GM23338 (cell line): ENCODE results near the gene TTLL6. TPM values are rescaled to one million over a fixed set of nuclear protein-coding genes. Genes with fewer than 3 reads are reported as not detected.
"Not testable (repeated sequence)": the region's sequence is repeated elsewhere in the genome, so short reads cannot be mapped to it uniquely, and the experiment has no call there.

Source experiments
- ATAC-seq: fragments of 200-7000 bp; cut with Tn5 transposase; 3 replicates; pipeline ENCODE4 v1.9.1; 2020
- DNase-seq: peaks from one replicate; pipeline ENCODE4 v3.0.0-alpha.2; 2015; ENCODE audit warnings: low spot score
- H2AFZ ChIP-seq: fragments of 200-600 bp; sonication (generic); 2 replicates; pipeline ENCODE4 v1.8.0; 2016; ENCODE audit warnings: antibody characterized with exemption, mild to moderate bottlenecking, moderate library complexity
- H3F3A ChIP-seq: fragments of 200-600 bp; sonication (generic); replicated peaks from 2 replicates; pipeline ENCODE4 v1.8.0; 2017; ENCODE audit warnings: antibody characterized with exemption, mixed run types, low read depth
- H3K27ac ChIP-seq: fragments of 200-600 bp; sonication (generic); 2 replicates; pipeline ENCODE4 v1.6.1; 2016; ENCODE audit warnings: low read depth
- H3K27me3 ChIP-seq: fragments of 200-600 bp; sonication (generic); 2 replicates; pipeline ENCODE4 v1.8.0; 2016; ENCODE audit warnings: mild to moderate bottlenecking, mixed run types, moderate library complexity; ENCODE audit not compliant: insufficient read depth
- H3K36me3 ChIP-seq: fragments of 200-600 bp; sonication (generic); 2 replicates; pipeline ENCODE4 v1.8.0; 2016; ENCODE audit warnings: mild to moderate bottlenecking; ENCODE audit not compliant: insufficient read depth
- H3K4me1 ChIP-seq: fragments of 200-600 bp; sonication (generic); 2 replicates; pipeline ENCODE4 v1.8.0; 2016; ENCODE audit warnings: mild to moderate bottlenecking, moderate library complexity; ENCODE audit not compliant: insufficient read depth
- H3K4me2 ChIP-seq: fragments of 200-600 bp; sonication (generic); 2 replicates; pipeline ENCODE4 v1.7.1; 2017; ENCODE audit warnings: mixed run types
- H3K4me3 ChIP-seq: fragments of 200-600 bp; sonication (generic); 2 replicates; pipeline ENCODE4 v1.6.1; 2016; ENCODE audit warnings: mixed run types
- H3K79me2 ChIP-seq: fragments of 200-600 bp; sonication (generic); replicated peaks from 2 replicates; pipeline ENCODE4 v1.8.0; 2017; ENCODE audit warnings: mild to moderate bottlenecking; ENCODE audit not compliant: insufficient read depth
- H3K9me2 ChIP-seq: fragments of 200-600 bp; sonication (generic); 2 replicates; pipeline ENCODE4 v1.8.0; 2017; ENCODE audit not compliant: insufficient read depth
- H4K20me1 ChIP-seq: fragments of 200-600 bp; sonication (generic); replicated peaks from 2 replicates; pipeline ENCODE4 v1.8.0; 2017; ENCODE audit warnings: mild to moderate bottlenecking; ENCODE audit not compliant: insufficient read depth
- H3K27ac Mint-ChIP-seq: 2 replicates; pipeline ENCODE4 v1.8.0; 2020; ENCODE audit warnings: inconsistent platforms, mild to moderate bottlenecking, moderate library complexity, mixed read lengths
- H3K27me3 Mint-ChIP-seq: 3 replicates; pipeline ENCODE4 v1.8.0; 2022; ENCODE audit warnings: low read depth, mild to moderate bottlenecking, moderate library complexity, mixed read lengths, inconsistent platforms; ENCODE audit not compliant: insufficient read depth, poor library complexity
- H3K36me3 Mint-ChIP-seq: 3 replicates; pipeline ENCODE4 v1.8.0; 2021; ENCODE audit warnings: low read depth, mild to moderate bottlenecking, inconsistent platforms, moderate library complexity, mixed read lengths
- H3K4me1 Mint-ChIP-seq: 3 replicates; pipeline ENCODE4 v1.8.0; 2020; ENCODE audit warnings: mild to moderate bottlenecking, inconsistent platforms, mixed read lengths
- H3K4me3 Mint-ChIP-seq: 3 replicates; pipeline ENCODE4 v1.8.0; 2021; ENCODE audit warnings: moderate library complexity, mild to moderate bottlenecking, inconsistent platforms, mixed read lengths
- H3K9me3 Mint-ChIP-seq: 3 replicates; pipeline ENCODE4 v1.8.0; 2020; ENCODE audit warnings: moderate library complexity, mild to moderate bottlenecking, inconsistent platforms, mixed read lengths
- CREB1 ChIP-seq: fragments of 250-450 bp; sonication (Bioruptor Pico); IDR thresholded peaks from 2 replicates; pipeline ENCODE4 v1.5.0; 2020; ENCODE audit warnings: low read depth, mild to moderate bottlenecking, moderate library complexity
- CTCF ChIP-seq, 2 experiments: fragments of 200-600 bp in 1 of 2; sonication (generic) in 1 of 2; conservative IDR thresholded peaks; 2 replicates each; pipeline versions ENCODE4 v1.5.1 to v1.6.1; 2016 to 2017; ENCODE audit warnings: antibody characterized with exemption in 2 of 2, low read depth in 2 of 2, mild to moderate bottlenecking in 2 of 2, moderate library complexity in 1 of 2
- ETS1 ChIP-seq: IDR thresholded peaks from 2 replicates; pipeline ENCODE4 v1.6.1; 2016; ENCODE audit warnings: antibody characterized with exemption
- EZH2 ChIP-seq: fragments of 200-600 bp; sonication (generic); IDR thresholded peaks from one replicate; pipeline ENCODE4 v1.8.0; 2017; ENCODE audit warnings: antibody characterized with exemption, mild to moderate bottlenecking, low read depth; ENCODE audit not compliant: unreplicated experiment
- EZH2phosphoT487 ChIP-seq: fragments of 200-600 bp; sonication (generic); IDR thresholded peaks from one replicate; pipeline ENCODE4 v1.8.1; 2018; ENCODE audit warnings: antibody characterized with exemption; ENCODE audit not compliant: unreplicated experiment
- JUNB ChIP-seq: IDR thresholded peaks from one replicate; pipeline ENCODE4 v1.6.1; 2016; ENCODE audit warnings: antibody characterized with exemption; ENCODE audit not compliant: unreplicated experiment
- NANOG ChIP-seq: IDR thresholded peaks from 2 replicates; pipeline ENCODE4 v1.6.1; 2016; ENCODE audit warnings: antibody characterized with exemption, borderline replicate concordance
- POLR2AphosphoS5 ChIP-seq: IDR thresholded peaks from 2 replicates; pipeline ENCODE4 v1.6.1; 2016; ENCODE audit warnings: antibody characterized with exemption, low read depth
- STAT1 ChIP-seq: IDR thresholded peaks from one replicate; pipeline ENCODE4 v1.6.1; 2016; ENCODE audit warnings: antibody characterized with exemption; ENCODE audit not compliant: unreplicated experiment
- ZNF331 ChIP-seq: fragments of 250-450 bp; sonication (Bioruptor Pico); IDR thresholded peaks from 2 replicates; pipeline ENCODE4 v1.5.0; 2020; ENCODE audit warnings: low read depth, mild to moderate bottlenecking, moderate library complexity
- polyA plus RNA-seq: library from polyadenylated mRNA; unstranded; fragments of >200 nt; fragmentation: Nextera tagmentation; extraction: Ambion mirVana; gene quantifications from 2 replicates; pipeline ENCODE4 v1.2.1, GENCODE V29; 2016
- total RNA-seq: library from RNA; depleted of rRNA; stranded (reverse); fragments of >200 nt; shearing (Covaris generic); gene quantifications from 2 replicates; pipeline ENCODE4 v1.2.3, GENCODE V29; 2014
- TF ChIP-seq, protein P1 (sequence below): fragments of 250-450 bp; sonication (Bioruptor Pico); IDR thresholded peaks from 2 replicates; pipeline ENCODE4 v1.5.0; 2020; ENCODE audit warnings: mild to moderate bottlenecking, moderate library complexity

The TTLL6 gene
- total and polyA plus RNA-seq, 2 experiments from 2014 or later: 1.9 to 4.7 TPM

DNA sequence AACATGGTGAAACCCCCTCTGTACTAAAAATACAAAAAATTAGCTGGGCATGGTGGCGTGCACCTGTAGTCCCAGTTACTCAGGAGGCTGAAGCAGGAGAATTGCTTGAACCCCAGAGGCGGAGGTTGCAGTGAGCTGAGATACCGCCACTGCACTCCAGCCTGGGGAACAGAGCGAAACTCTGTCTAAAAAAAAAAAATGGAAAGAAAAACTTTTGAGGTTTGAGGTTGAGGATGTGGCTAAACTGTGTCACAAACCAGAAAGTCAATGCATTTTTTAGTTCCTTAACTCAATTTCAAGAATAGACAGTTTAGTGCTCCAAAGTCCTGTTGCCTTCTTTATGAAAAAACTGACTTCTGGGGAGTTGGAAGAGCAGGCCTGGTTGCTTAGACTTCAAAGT is 20.4 kb upstream of the TTLL6 start:
- not testable (repeated sequence) for H3K4me1 ChIP-seq, H4K20me1 ChIP-seq, H3K9me3 Mint-ChIP-seq, H3K79me2 ChIP-seq, H3F3A ChIP-seq, H3K36me3 ChIP-seq, H3K27me3 Mint-ChIP-seq, H3K36me3 Mint-ChIP-seq, H3K9me2 ChIP-seq, H3K4me2 ChIP-seq, H3K4me3 ChIP-seq, ATAC-seq, DNase-seq, H3K27ac ChIP-seq, H3K4me3 Mint-ChIP-seq, H3K27ac Mint-ChIP-seq, H2AFZ ChIP-seq, H3K4me1 Mint-ChIP-seq, H3K27me3 ChIP-seq

DNA sequence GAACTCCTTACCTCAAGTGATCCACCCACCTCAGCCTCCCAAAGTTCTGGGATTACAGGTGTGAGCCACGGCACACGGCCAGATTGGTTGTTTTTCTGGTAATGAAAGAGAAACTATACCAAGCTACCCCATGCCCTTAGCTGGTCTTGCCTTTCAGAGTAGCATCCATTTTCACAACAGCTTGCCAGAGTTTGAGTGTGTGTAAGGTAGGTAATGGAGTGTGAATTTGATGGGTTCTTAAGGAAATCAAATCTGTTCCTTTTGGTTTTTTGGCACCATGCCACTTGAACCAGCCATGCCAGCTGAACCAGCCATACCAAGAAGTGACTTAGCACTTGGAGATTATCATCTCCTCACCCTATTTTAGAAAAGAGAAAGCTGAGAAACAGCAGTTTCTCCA is 18.9 kb upstream of the TTLL6 start:
- H3K79me2 ChIP-seq: no peaks in the 10 kb centered on the region

More for the DNA sequence above, 18.9 kb upstream of the TTLL6 start:
- no peaks in the 10 kb centered on the region for H3K36me3 Mint-ChIP-seq
- no peaks in the 10 kb centered on the region for H3K9me3 Mint-ChIP-seq
- no peaks in the 10 kb centered on the region for H3K9me2 ChIP-seq
- H3K4me2 ChIP-seq: no peak overlapping the region
- H3K27ac Mint-ChIP-seq: no peak overlapping the region
- no peak overlapping the region for H3K4me3 ChIP-seq
- TF ChIP-seq POLR2AphosphoS5: no peak
- TF ChIP-seq ZNF331 (CRISPR knock-in tag): no peak
- no peak for TF ChIP-seq EZH2phosphoT487
- TF ChIP-seq NANOG: no peak
- TF ChIP-seq, protein P1, sequence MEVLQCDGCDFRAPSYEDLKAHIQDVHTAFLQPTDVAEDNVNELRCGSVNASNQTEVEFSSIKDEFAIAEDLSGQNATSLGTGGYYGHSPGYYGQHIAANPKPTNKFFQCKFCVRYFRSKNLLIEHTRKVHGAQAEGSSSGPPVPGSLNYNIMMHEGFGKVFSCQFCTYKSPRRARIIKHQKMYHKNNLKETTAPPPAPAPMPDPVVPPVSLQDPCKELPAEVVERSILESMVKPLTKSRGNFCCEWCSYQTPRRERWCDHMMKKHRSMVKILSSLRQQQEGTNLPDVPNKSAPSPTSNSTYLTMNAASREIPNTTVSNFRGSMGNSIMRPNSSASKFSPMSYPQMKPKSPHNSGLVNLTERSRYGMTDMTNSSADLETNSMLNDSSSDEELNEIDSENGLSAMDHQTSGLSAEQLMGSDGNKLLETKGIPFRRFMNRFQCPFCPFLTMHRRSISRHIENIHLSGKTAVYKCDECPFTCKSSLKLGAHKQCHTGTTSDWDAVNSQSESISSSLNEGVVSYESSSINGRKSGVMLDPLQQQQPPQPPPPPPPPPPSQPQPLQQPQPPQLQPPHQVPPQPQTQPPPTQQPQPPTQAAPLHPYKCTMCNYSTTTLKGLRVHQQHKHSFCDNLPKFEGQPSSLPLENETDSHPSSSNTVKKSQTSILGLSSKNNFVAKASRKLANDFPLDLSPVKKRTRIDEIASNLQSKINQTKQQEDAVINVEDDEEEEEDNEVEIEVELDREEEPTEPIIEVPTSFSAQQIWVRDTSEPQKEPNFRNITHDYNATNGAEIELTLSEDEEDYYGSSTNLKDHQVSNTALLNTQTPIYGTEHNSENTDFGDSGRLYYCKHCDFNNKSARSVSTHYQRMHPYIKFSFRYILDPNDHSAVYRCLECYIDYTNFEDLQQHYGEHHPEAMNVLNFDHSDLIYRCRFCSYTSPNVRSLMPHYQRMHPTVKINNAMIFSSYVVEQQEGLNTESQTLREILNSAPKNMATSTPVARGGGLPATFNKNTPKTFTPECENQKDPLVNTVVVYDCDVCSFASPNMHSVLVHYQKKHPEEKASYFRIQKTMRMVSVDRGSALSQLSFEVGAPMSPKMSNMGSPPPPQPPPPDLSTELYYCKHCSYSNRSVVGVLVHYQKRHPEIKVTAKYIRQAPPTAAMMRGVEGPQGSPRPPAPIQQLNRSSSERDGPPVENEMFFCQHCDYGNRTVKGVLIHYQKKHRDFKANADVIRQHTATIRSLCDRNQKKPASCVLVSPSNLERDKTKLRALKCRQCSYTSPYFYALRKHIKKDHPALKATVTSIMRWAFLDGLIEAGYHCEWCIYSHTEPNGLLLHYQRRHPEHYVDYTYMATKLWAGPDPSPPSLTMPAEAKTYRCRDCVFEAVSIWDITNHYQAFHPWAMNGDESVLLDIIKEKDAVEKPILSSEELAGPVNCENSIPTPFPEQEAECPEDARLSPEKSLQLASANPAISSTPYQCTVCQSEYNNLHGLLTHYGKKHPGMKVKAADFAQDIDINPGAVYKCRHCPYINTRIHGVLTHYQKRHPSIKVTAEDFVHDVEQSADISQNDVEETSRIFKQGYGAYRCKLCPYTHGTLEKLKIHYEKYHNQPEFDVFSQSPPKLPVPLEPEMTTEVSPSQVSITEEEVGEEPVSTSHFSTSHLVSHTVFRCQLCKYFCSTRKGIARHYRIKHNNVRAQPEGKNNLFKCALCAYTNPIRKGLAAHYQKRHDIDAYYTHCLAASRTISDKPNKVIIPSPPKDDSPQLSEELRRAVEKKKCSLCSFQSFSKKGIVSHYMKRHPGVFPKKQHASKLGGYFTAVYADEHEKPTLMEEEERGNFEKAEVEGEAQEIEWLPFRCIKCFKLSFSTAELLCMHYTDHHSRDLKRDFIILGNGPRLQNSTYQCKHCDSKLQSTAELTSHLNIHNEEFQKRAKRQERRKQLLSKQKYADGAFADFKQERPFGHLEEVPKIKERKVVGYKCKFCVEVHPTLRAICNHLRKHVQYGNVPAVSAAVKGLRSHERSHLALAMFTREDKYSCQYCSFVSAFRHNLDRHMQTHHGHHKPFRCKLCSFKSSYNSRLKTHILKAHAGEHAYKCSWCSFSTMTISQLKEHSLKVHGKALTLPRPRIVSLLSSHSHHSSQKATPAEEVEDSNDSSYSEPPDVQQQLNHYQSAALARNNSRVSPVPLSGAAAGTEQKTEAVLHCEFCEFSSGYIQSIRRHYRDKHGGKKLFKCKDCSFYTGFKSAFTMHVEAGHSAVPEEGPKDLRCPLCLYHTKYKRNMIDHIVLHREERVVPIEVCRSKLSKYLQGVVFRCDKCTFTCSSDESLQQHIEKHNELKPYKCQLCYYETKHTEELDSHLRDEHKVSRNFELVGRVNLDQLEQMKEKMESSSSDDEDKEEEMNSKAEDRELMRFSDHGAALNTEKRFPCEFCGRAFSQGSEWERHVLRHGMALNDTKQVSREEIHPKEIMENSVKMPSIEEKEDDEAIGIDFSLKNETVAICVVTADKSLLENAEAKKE (CRISPR knock-in tag): no peak
- no peak for TF ChIP-seq JUNB
- no peak for TF ChIP-seq ETS1
- TF ChIP-seq STAT1: no peak
- TF ChIP-seq EZH2: no peak
- TF ChIP-seq CREB1 (CRISPR knock-in tag): no peak
- no peak for TF ChIP-seq CTCF (conservative IDR thresholded peaks at IDR 0.05; ENCODE audit: low read depth in 2 of 2)
- DNase-seq (no peak), ATAC-seq (no peak)
- no peak overlapping the region for H3K27ac ChIP-seq
- H3K27me3 ChIP-seq: no peaks in the 10 kb centered on the region
- no peak overlapping the region for H2AFZ ChIP-seq
- H4K20me1 ChIP-seq: no peaks in the 10 kb centered on the region; the same call in 1 of the 2 replicates
- peaks cover 3% of the 10 kb centered on the region; the same call in 1 of the 2 replicates for H3K4me1 ChIP-seq
- no peaks in the 10 kb centered on the region for H3K27me3 Mint-ChIP-seq
- no peak overlapping the region for H3K4me3 Mint-ChIP-seq
- peaks cover 3% of the 10 kb centered on the region; the same call in 2 of the 3 replicates for H3K4me1 Mint-ChIP-seq
- no peaks in the 10 kb centered on the region for H3K36me3 ChIP-seq
- no peaks in the 10 kb centered on the region for H3F3A ChIP-seq
